WI38 (cell line): Measurements from ENCODE around the gene TTYH2.

Experiments
- H3K4me3 ChIP-seq: 2 replicates; pipeline ENCODE4 v1.5.1; 2011; ENCODE audit warnings: low read depth, mild to moderate bottlenecking, control low read depth, low read length
- TF ChIP-seq, protein P1 (sequence below): IDR thresholded peaks from 2 replicates; pipeline ENCODE4 v1.5.1; 2012; ENCODE audit warnings: low read depth, mild to moderate bottlenecking, control low read depth, low read length

TTYH2 gene

GRCh38 chr17:74250324-74250995, 37.1 kb downstream of the TTYH2 start:
- TF ChIP-seq, protein P1, sequence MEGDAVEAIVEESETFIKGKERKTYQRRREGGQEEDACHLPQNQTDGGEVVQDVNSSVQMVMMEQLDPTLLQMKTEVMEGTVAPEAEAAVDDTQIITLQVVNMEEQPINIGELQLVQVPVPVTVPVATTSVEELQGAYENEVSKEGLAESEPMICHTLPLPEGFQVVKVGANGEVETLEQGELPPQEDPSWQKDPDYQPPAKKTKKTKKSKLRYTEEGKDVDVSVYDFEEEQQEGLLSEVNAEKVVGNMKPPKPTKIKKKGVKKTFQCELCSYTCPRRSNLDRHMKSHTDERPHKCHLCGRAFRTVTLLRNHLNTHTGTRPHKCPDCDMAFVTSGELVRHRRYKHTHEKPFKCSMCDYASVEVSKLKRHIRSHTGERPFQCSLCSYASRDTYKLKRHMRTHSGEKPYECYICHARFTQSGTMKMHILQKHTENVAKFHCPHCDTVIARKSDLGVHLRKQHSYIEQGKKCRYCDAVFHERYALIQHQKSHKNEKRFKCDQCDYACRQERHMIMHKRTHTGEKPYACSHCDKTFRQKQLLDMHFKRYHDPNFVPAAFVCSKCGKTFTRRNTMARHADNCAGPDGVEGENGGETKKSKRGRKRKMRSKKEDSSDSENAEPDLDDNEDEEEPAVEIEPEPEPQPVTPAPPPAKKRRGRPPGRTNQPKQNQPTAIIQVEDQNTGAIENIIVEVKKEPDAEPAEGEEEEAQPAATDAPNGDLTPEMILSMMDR: no peak

DNA sequence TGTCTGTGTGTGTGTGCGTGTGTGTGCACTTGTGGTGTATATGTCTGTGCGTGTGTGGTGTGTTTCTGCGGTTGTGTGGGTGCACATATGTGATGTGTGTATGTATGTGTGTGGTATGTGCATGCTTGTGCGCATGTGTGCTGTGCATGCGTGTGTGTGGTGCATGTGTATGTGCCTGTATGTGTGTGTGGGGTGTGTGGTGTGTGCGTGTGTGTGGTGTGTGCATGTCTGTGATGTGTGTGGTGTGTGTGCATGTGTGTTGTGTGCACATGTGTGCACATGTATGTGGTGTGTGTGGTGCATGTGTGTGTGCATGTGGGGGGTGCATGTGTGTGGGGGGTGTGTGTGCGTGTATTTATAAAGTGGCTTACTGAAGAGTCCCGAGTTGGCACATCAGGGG, 37.7 kb downstream of the TTYH2 start:
- no peak overlapping the region for H3K4me3 ChIP-seq
- TF ChIP-seq, protein P1: no peak

More at GRCh38 chr17:74250324-74250995, 37.1 kb downstream of the TTYH2 start:
- no peak overlapping the region for H3K4me3 ChIP-seq

DNA sequence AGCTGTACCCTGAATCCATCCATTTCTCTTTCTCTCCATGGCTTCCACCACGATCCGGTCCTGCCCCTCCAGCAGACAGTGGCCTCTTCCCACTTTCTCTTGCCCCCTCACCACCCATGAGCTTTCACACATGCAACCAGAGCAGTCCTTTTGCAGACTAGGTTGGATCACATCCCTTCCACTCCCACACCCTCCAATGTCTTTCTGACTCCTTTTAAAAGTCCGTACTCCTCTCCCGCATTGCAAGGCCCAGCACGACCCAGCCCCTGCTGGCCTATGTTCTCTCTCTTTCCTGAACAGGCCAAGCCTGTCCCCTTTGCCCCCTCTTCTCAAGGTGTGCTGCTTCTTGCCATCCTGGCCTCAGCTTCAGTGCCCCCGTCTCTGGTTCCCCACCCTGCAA, 38.2 kb downstream of the TTYH2 start:
- H3K4me3 ChIP-seq: no peak overlapping the region
- TF ChIP-seq, protein P1: no peak

- no peak overlapping the region for H3K4me3 ChIP-seq
- TF ChIP-seq, protein P1: no peak
Measured at GRCh38 chr17:74252211-74252610, 38.8 kb downstream of the TTYH2 start.

- TF ChIP-seq, protein P1: no peak
- H3K4me3 ChIP-seq: no peak overlapping the region
Measured at GRCh38 chr17:74253036-74253435, 39.7 kb downstream of the TTYH2 start.

DNA sequence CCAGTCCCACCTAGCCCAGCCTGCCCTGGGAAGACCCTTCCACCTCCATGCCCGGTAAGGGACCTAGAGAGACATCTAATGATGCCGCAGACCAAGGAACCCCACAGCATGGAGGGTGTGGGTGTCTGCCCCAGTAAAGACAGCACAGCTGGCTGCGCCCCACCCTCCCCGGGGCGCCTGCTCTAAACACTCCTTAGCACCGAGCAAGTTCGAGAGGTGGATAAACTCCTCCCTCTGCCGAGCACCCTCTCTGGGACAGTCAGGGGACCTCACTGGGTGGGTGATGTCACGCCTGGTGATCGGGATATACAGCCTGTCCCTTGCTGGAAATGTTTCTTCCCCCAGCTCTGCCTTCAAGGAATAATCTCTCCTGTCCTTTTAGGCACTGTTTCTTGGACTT, 43.9 kb downstream of the TTYH2 start:
- TF ChIP-seq, protein P1: no peak
- H3K4me3 ChIP-seq: no peak overlapping the region

- no peak overlapping the region for H3K4me3 ChIP-seq
- TF ChIP-seq, protein P1: no peak
Measured at GRCh38 chr17:74259667-74260524, 46.5 kb downstream of the TTYH2 start.
